Loucy (cell line): Measurements from ENCODE around the gene JAGN1.

Experiments used
- CTCF ChIP-seq: fragments of 200-600 bp; sonication (generic); conservative IDR thresholded peaks from 2 replicates; pipeline ENCODE4 v1.5.1; 2014; ENCODE audit warnings: mild to moderate bottlenecking, antibody characterized with exemption, low read length
- EZH2phosphoT487 ChIP-seq: fragments of 200-600 bp; IDR thresholded peaks from 2 replicates; pipeline ENCODE4 v1.6.1; 2018; ENCODE audit warnings: antibody characterized with exemption, mild to moderate bottlenecking, moderate library complexity, borderline replicate concordance

GRCh38 chr3:9890249-9891071 is at the start of gene JAGN1:
- no peak for TF ChIP-seq CTCF
- no peak for TF ChIP-seq EZH2phosphoT487
